ENCODE data around the gene POC1B.

DNA sequence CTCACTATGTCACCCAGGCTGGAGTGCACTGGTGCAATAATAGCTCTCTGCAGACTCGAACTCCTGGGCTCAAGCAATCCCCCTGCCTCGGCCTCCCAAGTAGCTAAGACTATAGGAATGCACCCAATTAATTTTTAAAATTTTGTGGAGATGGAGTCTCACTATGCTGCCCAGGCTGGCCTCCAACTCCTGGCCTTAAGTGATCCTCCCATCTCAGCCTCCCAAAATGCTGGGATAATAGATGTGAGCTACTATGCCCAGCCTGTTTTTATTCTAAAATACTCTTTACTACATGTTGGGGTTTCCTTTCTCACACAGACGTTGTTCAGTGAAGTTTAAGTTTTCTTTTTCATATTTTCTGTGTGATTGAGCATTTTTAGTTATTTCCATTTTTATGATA, 112.6 kb downstream of the POC1B start:
- no peak for TF ChIP-seq EZH2phosphoT487 (IDR thresholded peaks at IDR 0.05; ENCODE audit: insufficient read depth, low read depth)
- no peak for TF ChIP-seq EZH2 (IDR thresholded peaks at IDR 0.05; ENCODE audit: insufficient read depth, poor library complexity, severe bottlenecking)

Measured in GM23248 (cell line).